OCI-LY3 (cell line): Measurements from ENCODE around the gene WDR5.

Experiments
- CTCF ChIP-seq: fragments of 200-600, 300-600 bp; sonication (generic); IDR thresholded peaks from 2 replicates; pipeline ENCODE4 v1.5.1; 2014; ENCODE audit warnings: antibody characterized with exemption, low read length, low read depth
- EZH2phosphoT487 ChIP-seq: fragments of 200-600 bp; shearing (Covaris generic); IDR thresholded peaks from 2 replicates; pipeline ENCODE4 v1.6.1; 2018; ENCODE audit warnings: antibody characterized with exemption, mixed run types, low read depth

- TF ChIP-seq CTCF = no peak
- TF ChIP-seq EZH2phosphoT487 = no peak
These were observed 22.4 kb downstream of the WDR5 start for GRCh38 chr9:134158242-134158641.
